AG04450 (cell line): ENCODE measurements around the gene CFHR1. TPM values are rescaled to one million over a fixed set of nuclear protein-coding genes. Genes with fewer than 3 reads are reported as not detected.

Experiments used
- CTCF ChIA-PET: fragments of 300-600, 350-600 bp; formaldehyde crosslinking; extraction: SDS; loops from one replicate; lab custom pipeline; 2022; ENCODE audit warnings: antibody characterized with exemption, inconsistent platforms; lab: Charles Lee
- POLR2A ChIA-PET: fragments of 350-600 bp; formaldehyde crosslinking; extraction: SDS; loops from one replicate; lab custom pipeline; 2021; ENCODE audit warnings: antibody characterized with exemption, inconsistent platforms; lab: Yijun Ruan, JAX
- DNase-seq: peaks from one replicate; pipeline ENCODE4 v3.0.0-alpha.2; 2011; ENCODE audit warnings: low read depth, low spot score
- H3K27ac ChIP-seq: one replicate; pipeline ENCODE4 v1.5.1; 2012; ENCODE audit warnings: low read depth, low read length, control low read depth
- H3K27me3 ChIP-seq: one replicate; pipeline ENCODE4 v1.6.0; 2012; ENCODE audit warnings: low read length; ENCODE audit not compliant: control insufficient read depth, insufficient read depth
- H3K4me3 ChIP-seq: 2 replicates; pipeline ENCODE4 v1.5.1; 2011; ENCODE audit warnings: mild to moderate bottlenecking, low read depth, low read length, control low read depth
- H3K9me3 ChIP-seq: 2 replicates; pipeline ENCODE4 v1.5.1; 2012; ENCODE audit warnings: low read length; ENCODE audit not compliant: control insufficient read depth, insufficient read depth
- CTCF ChIP-seq: IDR thresholded peaks from 2 replicates; pipeline ENCODE4 v1.5.1; 2011; ENCODE audit warnings: low read depth, low read length, control low read depth, inconsistent platforms
- polyA plus RNA-seq: library from polyadenylated mRNA; depleted of rRNA; stranded (reverse); fragments of >200 nt; gene quantifications from 2 replicates; pipeline ENCODE4 v1.2.3, GENCODE V29; 2011

CFHR1 gene
- polyA plus RNA-seq, 1 experiment: 0.07 TPM

- no peak for DNase-seq
- CTCF ChIA-PET: no interaction called here
- TF ChIP-seq CTCF: no peak
- no peak overlapping the region for H3K4me3 ChIP-seq
- POLR2A ChIA-PET: no interaction called here
- no peaks in the 10 kb centered on the region for H3K27me3 ChIP-seq
- H3K9me3 ChIP-seq: no peaks in the 10 kb centered on the region
- no peak overlapping the region for H3K27ac ChIP-seq
These were observed 40.9 kb downstream of the CFHR1 start for GRCh38 chr1:196860323-196860884.

- Histone ChIP-seq H3K27me3 (no peaks in the 10 kb centered on the region), H3K27ac (no peak overlapping the region), H3K4me3 (no peak overlapping the region), H3K9me3 (no peaks in the 10 kb centered on the region)
- ChIA-PET CTCF (no interaction called here), POLR2A (no interaction called here)
- TF ChIP-seq CTCF: no peak
- no peak for DNase-seq
These were observed 41.9 kb downstream of the CFHR1 start for GRCh38 chr1:196861429-196861828.

GRCh38 chr1:196866974-196867373 is 47.4 kb downstream of the CFHR1 start:
- no peaks in the 10 kb centered on the region for H3K27me3 ChIP-seq
- CTCF ChIA-PET: no interaction called here
- TF ChIP-seq CTCF: no peak
- no peak for DNase-seq
- H3K4me3 ChIP-seq: no peak overlapping the region
- no peaks in the 10 kb centered on the region for H3K9me3 ChIP-seq
- H3K27ac ChIP-seq: no peak overlapping the region
- POLR2A ChIA-PET: no interaction called here

- ChIA-PET POLR2A (no interaction called here), CTCF (no interaction called here)
- no peak for TF ChIP-seq CTCF
- Histone ChIP-seq H3K27me3 (no peaks in the 10 kb centered on the region), H3K9me3 (no peaks in the 10 kb centered on the region), H3K4me3 (no peak overlapping the region), H3K27ac (no peak overlapping the region)
- no peak for DNase-seq
These were observed 53.9 kb downstream of the CFHR1 start for GRCh38 chr1:196873385-196873784.

GRCh38 chr1:196875935-196876334 is 56.4 kb downstream of the CFHR1 start:
- POLR2A ChIA-PET: no interaction called here

More at GRCh38 chr1:196875935-196876334, 56.4 kb downstream of the CFHR1 start:
- DNase-seq: no peak
- no peaks in the 10 kb centered on the region for H3K9me3 ChIP-seq
- H3K27ac ChIP-seq: no peak overlapping the region
- H3K4me3 ChIP-seq: no peak overlapping the region
- H3K27me3 ChIP-seq: no peaks in the 10 kb centered on the region
- CTCF ChIA-PET: no interaction called here
- no peak for TF ChIP-seq CTCF
